Activated T-helper 1 cell treated with anti-CD3 and anti-CD28 coated beads, Interleukin-2, amount 50 U/mL, for 16 hours (primary cell): ENCODE results near the gene CSN1S1.

Experiments used
- DNase-seq, 2 donors: peaks; one replicate each; pipeline ENCODE4 v3.0.0-alpha.2; 2020; ENCODE audit warnings: low read depth in 1 of 2, low spot score in 1 of 2

Gene CSN1S1

GRCh38 chr4:69986663-69987062 is 55.8 kb downstream of the CSN1S1 start:
- no peak for DNase-seq

GRCh38 chr4:69991016-69991415 is 60.1 kb downstream of the CSN1S1 start:
- no peak for DNase-seq

GRCh38 chr4:69994782-69995181 is 63.9 kb downstream of the CSN1S1 start:
- DNase-seq, result no peak

- DNase-seq, result no peak
Observed at GRCh38 chr4:69995526-69996016, 64.7 kb downstream of the CSN1S1 start, which contains the start of gene STATH. Gene STATH, plus strand, starts transcription at chr4:69995966. Its CDS starts 2,472 bp downstream, at chr4:69998438.
